ENCODE data around the gene SPINK2.
A peak's percentile ranks its signal among the peaks of the same experiment; 100 is the strongest.

SPINK2 gene

DNA sequence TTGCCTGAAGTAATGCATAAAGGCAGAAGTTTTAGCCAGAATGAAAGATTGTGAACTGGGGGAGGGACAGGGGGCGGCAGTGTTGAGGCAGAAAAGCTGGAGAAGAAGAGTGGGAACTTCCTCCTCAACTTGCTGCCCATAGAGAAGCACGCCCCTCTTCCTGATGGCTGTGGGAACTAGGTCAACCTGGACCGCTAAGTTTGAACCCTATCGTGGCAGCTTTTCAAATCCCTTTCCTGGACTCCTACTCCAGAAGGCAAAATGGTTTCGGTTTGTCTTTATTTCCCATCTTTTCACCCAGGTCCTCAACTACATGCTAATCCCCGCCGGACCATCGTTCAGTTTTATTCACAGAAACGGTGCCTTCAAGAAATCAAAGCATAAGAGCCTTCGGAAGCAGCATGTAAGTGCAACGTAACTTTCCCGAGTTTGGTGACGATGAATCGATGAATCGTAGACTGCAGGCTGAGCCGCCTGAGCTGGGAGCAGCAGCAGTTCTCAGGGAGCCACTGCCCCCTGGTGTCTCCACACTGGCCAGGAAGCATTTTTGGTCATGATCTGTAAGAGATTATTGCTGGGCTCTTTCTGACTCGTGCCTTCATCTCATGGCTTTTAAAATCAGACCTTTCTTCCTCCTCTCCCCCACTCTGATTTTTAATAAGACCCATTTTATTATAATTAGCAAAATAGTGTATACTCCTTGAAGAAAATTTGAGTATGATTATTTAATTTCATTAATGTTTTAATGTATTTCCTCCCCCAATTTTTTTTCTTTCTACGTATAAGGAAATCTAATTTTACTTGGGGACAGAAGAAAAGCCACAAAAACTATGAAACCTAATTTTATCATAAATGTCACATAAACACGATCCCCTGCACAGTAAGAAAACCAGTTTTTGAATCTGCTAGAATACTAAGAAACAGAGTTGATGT is 21.4 kb downstream of the SPINK2 start:
- DNase-seq, result peak; percentile 59 to 84 (median 70)

DNA sequence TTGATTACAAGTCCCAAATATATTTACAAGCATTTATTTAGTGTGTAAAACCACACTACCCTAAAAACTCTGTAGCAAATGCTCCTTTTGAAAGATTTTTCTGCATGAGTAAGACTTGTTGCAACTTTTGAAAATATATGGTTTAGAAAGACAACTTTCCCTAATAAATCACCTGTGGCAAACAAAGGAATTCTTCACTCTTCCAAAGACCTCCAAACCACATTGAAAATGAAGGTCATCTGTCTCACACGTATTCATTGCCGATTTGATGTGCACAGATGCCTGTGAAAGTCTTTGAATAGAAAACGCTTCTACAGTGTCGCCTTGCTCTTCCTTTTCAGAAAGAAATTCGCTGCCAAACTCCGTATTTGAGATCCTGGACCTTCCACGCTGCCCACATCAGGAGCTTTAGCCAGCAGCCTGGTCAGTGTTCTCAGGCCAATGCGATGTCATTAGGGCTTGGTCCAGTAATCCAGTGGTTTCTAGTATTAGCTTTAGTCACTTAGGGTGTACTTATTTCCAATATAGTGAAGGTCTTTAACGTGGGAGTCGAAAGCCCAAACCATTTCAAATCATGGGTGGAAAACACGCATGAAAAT is 22.2 kb downstream of the SPINK2 start:
- no peak for DNase-seq

DNA sequence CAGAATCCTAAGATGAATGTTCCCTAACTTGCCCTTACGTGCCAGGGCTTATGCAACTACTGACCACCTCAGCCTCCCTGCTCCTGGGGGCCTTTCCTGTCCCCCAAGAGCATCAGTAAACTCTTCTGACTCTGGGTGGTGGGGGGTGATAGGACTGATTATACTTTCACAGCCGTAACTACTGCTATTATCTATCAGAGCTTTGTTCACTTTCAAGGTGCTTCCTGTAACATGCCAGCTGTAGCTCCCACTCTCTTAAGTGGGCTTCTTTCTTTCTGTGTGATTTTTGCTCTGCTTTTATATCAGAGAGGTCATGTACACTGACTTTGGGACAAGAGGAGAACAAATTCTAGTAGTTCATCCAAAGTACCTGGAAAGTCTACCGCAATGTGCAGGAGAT is 25.3 kb downstream of the SPINK2 start:
- DNase-seq, result no peak

DNA sequence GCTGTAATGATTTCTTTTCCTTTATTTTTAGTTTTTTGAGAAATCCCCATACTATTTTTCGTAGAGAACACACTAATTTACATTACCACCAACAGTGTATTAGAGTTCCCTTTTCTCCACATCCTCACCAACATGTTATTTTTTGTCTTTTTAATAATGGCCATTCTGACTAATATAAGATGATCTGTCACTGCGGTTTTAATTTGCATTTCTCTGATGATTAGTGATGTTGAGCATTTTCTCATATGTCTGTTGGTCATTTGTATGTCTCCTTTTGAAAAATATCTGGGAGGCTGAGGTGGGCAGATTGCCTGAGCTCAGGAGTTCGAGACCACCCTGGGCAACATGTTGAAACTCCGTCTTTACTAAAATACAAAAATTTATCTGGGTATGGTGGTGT is 30.2 kb downstream of the SPINK2 start:
- DNase-seq, result no peak

DNA sequence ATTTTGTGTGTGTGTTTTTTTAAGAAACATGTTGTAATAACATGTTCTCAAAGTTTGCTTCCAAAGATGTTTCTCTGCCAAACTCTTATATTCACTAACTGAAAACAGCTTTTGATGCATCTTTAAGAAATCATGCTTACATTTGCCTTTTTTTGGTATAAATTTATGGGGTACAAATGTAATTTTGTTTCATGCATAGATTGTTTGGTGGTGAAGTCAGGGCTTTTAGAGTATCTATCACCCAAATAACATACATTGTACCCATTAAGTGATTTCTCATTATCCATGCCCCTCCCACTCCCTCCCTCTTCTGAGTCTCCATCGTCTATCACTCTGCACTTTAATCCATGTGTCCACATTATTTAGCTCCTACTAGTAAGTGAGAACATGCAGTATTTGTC is 30.8 kb downstream of the SPINK2 start:
- no peak for DNase-seq

DNA sequence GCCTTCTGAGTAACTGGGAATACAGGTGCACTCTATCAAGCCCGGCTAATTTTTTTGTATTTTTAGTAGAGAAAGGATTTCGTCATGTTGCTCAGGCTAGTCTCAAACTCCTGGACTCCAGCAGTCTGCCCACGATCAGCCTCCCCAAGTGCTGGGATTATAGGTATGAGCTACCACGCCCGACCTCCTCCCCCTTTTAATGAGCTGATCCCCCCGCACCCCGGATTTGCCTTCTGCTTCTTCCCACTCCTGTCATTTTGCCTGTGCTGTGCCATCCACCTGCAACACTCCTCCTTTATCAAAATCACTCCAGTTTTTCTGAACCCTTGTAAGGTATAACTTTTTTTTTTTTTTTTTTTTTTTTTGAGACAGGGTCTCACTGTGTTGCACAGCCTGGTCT is 33.4 kb downstream of the SPINK2 start:
- no peak for DNase-seq

DNA sequence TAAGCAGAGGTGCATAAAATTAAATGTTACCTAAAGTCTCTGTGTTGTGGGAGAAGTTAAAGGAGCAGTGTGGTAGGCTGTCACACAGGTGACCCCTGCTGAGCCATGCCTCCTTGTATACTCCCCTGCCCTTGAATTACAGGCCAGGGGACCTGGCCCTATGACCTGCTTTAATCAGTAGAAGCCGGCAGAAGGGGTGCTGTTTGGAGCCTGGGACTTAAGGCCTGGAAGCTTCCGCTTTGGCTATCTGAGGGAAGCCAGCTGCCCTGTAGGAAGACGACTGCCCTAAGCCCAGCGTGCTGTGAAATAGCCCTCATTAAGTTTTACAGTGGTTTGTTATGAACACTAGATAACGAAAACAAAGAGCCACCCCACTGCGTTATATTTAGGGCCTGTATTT is 34.1 kb downstream of the SPINK2 start:
- no peak for DNase-seq

DNA sequence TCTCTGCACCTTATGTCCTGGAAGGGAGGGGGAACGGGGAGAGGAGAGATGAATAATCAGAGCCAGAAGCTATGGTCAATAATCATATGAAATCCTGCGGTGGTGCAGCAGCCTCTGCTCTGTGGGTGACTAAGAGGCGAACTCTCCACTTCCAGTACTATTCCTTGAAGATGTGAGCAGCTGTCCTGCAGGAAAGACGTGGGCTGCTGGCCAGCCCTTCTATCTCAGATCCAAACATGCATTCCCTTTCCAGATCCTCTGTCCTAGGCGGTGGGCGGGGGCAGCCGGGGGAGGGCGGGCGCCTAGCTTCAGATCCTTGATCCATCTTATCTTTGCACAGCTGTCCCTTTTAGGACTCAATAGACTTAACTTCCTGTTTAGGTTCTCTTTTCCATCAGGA is 34.5 kb downstream of the SPINK2 start:
- DNase-seq, result no peak

DNA sequence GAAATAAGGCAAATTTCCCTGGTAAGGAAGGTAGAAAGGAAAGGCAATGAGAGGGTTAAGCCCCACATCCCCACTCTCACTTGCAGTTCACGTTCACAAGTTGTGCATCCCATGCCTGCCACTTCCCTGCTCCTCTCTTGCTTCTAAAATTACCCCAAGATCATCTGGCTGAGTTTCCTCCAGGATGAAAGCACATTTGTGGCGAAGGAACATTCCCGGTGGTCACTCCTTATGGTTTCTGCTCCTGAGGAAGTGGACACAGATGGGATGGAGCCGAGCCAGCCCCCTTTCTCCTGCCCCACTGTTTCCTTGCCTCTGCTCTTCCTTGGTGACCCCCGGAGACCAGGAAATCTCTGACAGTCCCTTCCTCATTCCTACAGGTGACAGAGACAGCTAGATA is 37.5 kb downstream of the SPINK2 start:
- DNase-seq, result no peak

DNA sequence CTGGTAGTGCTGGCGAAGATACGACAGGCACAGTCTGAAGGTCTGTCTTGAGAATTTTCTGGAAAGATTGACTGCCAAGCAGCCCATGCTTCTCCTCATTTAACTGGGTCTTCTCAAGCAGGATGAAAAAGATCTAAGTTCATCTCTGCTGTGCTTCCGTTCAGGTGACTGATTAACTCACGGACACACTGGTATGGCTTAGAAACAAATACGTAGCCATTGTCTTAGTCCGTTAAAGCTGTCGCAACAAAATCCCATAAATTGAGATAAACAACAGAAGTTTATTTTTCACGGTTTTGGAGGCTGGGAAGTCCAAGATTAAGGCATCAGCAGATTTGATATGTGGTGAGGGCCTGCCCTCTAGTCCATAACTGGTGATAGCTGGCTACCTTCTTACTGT is 39.5 kb downstream of the SPINK2 start:
- no peak for DNase-seq

DNA sequence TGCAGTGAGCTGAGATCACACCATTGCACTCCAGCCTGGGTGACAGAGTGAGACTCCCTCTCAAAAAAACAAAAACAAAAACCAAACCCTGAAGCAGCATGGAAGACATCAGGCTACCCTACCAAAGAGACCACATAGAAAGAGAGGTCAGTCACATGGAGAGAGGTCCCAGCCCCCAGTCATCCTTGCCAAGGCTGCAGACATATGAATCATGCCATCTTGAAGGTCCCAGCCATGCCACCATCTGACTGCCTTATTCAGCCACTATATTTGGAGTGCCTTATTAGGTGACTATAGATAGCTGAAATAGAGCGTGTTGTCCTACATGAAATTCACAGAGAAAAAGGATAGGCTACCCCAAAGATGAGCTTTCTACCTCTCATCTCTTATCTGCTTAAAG is 48.2 kb downstream of the SPINK2 start:
- DNase-seq, result no peak

DNA sequence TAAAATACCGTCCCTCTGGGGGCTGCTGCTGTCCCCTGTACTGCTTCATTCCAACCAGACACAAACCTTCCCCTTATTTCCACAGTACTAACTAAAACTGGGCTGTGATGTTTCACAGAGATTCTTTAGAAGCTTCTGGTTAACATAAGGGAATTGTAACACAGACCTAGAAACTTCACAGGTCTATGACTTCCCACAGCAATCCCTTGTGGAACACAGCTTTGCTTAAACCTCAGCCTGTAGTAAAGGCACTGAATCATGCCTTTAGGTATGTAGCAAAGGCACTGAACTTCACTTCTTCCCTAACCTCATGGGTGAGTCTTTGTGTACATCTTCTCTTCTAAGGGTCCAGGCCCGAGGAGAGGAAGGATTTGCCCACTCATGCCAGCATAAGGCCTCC is 49.4 kb downstream of the SPINK2 start:
- DNase-seq, result no peak

DNA sequence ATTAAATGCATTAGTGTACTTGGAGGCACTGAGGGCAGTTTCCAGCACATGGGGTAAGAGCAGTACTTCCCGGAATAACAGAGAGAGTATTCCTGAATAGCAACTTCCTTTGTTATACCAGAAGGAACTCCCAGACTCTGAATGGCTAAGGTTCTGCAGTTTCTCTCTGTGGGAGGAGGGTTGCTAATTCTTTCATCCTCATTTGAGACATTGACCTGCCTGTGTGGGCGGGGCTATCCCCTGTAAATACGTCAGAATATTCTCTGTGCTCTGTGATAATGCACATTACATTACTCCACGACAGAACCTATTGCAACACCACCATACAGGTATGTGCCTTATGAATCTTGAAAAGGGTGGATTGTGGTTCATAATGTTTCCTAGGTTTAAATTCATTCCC is 52.7 kb downstream of the SPINK2 start:
- DNase-seq, result no peak

DNA sequence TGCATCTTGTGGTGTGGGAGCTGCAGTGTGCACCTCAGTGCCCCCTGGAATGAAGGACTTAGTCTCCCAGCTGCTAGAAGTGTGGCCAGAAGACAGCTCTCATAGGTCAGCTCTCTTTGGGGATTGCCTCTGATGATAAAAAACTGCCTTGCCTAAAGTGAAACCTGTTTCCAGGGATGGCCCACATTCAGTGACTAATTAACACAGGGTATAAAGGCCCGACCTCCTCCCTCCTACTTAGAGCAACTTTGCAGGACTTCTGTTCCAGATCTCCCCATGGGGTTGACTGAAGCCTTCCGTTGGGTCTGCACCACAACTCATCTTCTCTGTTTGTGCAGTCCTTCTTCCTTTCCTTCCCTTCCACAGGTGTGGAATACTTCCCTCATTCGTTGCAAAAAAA is 53.2 kb downstream of the SPINK2 start:
- DNase-seq, result no peak

DNA sequence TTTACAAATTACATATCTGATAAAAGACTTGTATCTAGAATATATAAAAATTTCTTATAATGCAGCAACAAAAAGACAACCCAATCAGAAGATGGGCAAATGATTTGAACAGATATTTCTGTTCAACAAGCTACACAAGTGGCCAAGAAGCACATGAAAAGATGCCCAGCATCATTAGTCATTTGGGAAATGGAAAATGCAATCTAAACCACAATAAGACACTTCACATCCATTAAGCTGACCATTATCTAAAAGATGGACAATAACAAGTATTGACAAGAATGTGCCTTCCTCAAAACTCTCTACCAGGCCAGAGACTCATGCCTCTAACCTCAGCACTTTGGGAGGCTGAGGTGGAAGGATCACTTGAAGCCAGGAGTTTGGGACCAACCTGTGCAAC is 53.9 kb downstream of the SPINK2 start:
- no peak for DNase-seq

DNA sequence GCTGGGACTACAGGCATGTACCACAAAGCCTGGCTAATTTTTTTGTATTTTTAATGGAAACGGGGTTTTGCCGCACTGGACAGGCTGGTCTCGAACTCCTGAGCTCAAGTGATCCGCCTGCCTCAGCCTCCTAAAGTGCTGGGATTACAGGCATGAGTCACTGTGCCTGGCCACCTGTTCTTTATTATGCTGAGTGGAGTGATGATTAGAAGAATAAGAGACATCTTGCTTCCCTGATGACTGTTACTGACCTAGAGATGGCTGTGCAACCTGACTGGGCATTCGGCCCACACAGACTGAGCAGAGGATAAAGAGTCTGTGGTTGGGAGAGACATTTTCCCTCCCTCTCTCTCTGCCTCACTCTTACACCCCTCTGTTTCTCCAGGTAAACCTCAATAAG is 56.7 kb downstream of the SPINK2 start:
- DNase-seq, result no peak

DNA sequence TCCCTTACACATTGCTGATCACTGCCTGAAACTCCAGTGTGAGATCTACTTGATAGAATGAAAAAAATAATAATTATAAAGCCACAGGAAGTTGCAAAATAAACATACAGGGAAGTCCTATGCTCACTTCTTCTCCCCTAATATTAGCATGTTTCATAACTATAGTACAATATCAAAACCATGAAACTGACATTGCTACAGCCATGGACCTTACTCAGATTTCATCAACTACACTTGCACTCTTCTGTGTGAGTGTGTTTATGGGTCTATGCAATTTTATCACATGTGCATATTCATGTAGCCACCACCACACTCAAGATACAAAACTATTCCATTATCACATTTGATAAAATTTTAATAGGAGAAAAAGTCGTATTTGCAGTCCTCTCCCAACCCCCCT is 57.3 kb downstream of the SPINK2 start:
- no peak for DNase-seq

DNA sequence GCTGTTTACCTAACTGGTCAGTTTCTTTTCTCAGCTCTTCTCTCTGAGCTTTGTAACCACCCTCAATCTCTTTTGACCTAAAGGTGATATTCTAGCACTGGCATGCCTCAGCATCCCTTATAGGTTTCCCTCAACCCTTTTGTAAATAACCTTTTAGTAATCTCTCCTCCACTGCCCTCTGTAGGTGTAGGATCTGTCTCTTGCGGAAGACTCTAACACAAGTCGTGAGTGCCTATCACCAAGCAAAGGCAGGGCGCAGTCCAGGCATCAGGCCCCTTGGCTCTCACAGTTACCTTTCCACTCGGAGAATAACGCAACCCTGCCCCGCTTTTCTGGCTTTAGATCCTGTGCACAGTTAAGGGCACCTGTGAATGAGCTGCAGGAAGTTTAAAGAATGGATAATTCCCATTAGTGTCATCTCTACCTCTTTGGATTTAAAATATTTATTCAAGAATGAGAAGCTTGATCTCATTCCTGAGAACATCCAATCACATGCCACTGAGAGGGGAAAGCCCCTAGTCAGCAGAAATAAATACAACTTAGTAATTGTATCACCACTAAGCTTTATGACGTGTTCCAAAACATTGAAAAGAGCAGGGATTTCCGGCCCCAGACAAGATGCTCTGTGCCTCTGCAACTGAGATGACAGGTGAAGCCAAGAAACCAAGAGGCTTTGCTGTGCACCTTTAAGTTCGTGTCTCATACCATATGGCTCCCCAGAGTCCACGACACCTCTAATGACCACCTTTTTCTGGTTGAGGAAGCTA is 58.8 kb downstream of the SPINK2 start:
- peak in 1 of 6 experiments; percentile 5 for DNase-seq

DNA sequence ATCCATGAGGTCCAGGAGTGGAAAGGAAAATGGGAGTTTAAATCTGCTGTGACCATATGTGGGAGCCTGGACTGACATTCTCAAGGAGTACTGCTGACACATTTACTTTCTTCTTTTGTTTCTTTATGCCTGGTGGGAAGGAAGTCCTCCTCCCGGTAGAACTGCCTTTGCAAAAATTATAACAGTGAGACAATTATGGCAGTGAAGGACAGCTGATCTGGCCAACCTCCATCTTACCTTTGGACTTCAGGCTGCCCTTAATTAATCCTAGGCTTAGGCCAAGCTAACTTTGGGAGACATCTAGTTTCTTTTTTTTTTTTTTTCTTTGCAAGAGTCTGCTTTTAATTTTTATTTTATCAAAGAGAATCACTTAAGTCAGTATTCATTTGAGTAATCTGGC is 61.3 kb downstream of the SPINK2 start:
- DNase-seq, result no peak
